Effector CD4-positive, alpha-beta T cell (primary cell): ENCODE measurements around the gene OSBPL5.
A peak's percentile ranks its signal among the peaks of the same experiment; 100 is the strongest.
"Not testable (repeated sequence)": the region's sequence is repeated elsewhere in the genome, so short reads cannot be mapped to it uniquely, and the experiment has no call there.

Experiments
- DNase-seq: peaks from one replicate; pipeline ENCODE4 v3.0.0-alpha.2; 2020

The OSBPL5 gene

DNA sequence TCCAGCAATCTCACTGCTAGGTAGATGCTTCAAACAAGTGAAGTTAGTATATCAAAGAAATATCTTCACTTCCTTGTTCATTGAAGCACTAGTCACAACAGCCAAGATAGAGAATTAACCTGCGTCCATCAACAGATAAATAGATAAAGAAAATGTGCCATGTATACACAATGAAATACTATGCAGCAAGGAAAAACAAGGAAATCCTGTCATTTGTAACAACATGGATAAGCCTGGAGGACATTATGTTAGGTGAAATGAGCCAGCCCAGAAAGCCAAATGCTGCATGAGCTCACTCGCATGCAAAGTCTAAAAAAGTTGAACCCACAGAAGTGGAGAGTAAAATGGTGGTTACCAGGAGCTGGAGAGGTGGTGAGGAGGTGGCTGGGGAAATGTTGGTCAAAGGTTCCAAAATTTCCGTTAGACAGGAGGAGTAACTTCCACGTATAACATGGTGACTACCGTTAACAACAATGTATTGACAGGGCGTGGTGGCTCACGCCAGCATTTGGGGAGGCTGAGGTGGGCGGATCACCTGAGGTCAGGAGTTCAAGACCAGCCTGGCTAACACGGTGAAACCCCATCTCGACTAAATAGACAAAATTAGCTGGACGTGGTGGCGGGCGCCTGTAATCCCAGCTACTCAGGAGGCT is 84.3 kb downstream of the OSBPL5 start:
- no peak for DNase-seq

DNA sequence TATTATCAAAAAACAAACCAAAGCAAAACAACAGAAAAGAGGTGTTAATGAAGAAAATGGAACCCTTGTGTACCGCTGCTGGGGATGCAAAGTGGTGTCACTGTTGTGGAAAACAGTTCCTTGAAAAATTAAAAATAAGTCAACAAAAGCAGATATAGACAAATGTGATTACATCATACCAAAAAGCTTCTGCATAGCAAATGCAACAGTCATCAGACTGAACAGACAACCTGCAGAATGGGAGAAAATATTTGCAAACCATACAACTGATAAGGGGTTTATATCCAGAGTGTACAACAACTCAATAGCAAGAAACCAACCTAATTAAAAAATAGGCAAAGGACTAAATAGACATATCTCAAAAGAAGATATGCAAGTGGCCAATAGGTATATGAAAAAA is 85.0 kb downstream of the OSBPL5 start:
- no peak for DNase-seq

DNA sequence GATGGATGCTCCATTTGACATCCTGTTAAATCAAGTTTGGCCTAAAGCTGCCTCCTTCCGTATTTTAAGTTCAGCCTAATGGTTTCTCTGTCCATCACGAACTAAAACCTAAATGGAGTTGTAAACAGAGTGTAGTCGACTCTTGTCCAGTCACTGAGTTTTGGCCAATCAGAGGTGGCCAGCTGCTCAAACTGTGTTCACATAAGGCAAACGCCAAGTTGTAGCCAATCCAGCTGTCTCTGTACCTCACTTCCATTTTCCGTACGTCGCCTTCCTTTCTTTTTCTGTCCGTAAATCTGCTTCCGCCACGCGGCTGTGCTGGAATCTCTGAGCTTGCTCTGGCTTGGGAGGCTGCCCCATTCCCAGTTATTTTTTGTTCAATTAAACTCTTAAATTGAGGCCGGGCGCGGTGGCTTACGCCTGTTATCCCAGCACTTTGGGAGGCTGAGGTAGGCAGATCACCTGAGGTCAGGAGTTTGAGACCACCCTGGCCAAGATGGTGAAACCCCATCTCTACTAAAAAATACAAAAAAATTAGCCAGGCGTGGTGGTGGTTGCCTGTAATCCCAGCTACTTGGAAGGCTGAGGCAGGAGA is 87.2 kb downstream of the OSBPL5 start:
- no peak for DNase-seq

DNA sequence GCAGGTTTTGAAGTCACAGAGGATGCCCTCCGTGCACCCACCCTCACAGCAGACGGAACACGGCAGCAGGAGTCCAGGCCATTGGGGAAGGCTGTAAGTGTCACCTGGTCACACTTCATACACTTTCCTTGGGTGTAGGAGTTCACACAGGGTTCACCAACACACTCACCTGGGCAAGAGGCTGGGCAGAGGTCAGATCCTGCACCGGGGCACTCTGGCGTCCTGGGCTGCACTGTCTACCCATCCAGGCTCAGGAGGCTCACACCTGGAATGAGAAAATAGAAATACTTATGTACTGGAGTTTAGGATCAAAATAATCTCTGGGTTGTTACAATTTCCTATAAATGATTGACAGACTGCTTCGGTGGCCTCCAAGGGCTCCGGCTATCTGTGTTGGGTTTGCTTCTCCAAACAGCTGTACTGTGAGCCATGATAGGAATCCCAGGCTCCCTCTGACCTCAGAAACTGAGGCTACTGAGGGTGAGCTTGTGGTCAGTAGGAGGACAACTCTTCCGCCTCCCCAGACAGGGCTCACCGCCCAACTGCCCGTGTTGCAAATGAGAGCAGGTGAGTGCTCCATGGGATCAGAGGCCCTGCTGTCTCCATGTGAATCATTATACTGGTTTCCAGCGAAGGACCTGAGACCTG is 87.8 kb downstream of the OSBPL5 start:
- no peak for DNase-seq

DNA sequence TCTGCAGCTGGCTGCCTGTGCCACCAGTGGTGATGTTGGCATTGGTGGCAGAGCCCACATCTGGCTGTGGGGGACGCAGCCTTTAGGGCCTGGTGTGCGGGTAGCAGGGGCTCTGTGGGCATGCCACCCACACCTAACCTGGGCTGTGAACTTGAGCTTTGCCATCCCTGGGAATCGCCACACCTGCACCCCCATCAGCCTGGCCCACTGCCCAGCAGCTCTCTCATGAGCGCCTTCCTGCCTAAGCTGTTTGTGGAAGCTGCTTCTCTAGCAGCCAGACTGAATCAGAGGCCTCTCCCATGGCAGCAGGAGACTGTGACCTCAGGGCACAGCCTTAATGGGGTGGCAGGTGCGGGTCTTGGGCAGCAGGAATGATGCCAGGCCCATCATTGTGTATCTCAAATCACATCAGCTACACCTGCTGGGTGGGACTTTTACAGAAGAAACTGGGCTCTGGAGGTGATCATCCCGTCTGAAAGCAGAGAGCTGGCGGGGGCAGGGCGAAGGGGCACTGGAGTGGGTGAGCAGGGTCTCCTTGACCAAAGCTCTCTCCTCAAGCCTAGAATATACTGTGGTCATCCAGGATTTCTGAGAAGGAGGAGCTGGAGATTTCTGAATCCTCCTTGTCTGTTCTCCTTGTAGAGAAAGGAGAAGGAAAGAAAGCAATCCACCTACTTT is 90.1 kb downstream of the OSBPL5 start:
- DNase-seq = no peak

DNA sequence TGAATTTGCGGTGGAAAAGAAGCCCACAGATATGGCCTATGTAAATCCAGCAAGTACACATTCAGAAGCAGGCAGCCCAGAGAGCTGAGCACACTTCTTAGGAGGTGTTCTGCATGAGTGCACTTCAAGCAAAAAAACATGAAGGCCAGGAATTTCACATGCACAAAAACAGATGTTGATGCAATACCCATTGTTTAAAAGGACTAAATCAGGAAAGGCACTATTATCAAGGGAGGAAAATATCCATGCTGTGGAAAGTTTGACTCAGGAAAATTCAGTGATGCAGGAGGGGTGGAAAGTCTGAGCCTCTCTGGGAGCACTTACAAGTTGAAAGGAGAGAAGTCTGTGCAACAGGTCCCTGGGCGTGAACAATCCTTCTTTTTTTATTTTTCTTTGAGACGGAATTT is 92.1 kb downstream of the OSBPL5 start:
- no peak for DNase-seq

DNA sequence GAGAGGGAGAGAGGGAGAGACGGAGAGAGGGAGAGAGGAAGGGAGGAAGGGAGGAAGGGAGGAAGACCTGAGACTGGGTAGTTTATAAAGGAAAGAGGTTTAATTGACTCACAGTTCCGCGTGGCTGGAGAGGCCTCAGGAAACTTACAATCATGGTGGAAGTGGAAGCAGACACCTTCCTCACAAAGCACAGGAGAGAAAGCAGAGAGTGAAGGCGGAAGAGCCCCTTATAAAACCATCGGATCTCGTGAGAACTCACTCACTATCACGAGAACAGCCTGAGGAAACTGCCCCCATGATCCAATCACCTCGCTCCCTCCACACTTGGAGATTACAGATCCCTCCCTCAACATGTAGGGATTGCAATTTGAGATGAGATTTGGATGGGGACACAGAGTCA is 95.7 kb downstream of the OSBPL5 start:
- DNase-seq = no peak

DNA sequence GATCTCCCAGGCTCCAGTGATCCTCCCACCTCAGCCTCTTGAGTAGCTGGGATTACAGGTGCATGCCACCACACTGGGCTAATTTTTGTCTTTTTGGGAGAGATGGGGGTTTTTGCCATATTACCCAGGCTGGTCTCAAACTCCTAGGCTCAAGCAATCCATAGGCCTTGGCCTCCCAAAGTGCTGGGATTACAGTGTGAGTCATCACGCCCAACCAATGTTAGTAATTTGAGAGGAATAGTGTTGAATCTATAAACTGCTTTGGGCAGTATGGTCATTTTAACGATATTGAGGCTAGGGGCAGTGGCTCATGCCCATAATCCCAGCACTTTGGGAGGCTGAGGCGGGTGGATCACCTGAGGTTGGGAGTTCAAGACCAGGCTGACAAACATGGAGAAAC is 98.8 kb downstream of the OSBPL5 start:
- not testable (repeated sequence) for DNase-seq

DNA sequence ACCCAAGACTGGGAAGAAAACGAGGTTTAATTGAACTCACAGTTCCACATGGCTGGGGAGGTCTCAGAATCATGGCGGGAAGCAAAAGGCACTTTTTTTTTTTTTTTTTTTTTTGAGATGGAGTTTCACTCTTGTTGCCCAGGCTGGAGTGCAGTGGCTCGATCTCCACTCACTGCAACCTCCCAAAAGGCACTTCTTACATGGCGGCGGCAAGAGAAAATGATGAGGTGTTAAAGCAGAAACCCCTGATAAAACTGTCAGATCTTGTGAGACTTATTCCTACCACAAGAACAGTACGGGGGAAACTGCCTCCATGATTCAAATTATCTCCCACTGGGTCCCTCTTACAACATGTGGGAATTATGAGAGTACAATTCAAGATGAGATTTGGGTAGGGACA is 100.4 kb downstream of the OSBPL5 start:
- DNase-seq = not testable (repeated sequence)

DNA sequence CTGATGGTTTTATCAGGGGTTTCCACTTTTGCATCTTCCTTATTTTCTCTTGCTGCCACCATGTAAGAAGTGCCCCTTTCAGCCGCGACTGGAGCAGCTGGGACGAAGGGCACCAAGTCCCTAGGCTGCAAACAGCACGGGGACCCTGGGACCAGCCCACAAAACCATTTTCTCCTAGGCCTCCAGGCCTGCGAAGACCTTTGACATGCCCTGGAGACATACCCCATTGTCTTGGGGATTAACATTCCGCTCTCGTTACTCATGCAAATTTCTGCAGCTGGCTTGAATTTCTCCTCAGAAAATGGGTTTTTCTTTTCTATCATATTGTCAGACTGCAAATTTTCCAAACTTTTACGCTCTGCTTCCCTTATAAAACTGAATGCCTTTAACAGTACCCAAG is 101.2 kb downstream of the OSBPL5 start:
- DNase-seq = not testable (repeated sequence)

DNA sequence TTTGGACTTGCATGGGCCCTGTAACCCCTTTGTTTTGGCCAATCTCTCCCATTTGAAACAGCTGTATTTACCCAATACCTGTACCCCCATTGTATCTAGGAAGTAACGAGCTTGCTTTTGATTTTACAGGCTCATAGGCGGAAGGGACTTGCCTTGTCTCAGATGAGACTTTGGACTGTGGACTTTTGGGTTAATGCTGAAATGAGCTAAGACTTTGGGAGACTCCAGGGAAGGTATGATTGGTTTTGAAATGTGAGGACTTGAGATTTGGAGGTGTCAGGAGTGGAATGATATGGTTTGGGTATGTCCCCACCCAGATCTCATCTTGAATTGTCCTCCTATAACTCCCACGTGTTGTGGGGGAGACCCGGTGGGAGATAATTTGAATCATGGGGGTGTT is 101.7 kb downstream of the OSBPL5 start:
- DNase-seq = not testable (repeated sequence)

DNA sequence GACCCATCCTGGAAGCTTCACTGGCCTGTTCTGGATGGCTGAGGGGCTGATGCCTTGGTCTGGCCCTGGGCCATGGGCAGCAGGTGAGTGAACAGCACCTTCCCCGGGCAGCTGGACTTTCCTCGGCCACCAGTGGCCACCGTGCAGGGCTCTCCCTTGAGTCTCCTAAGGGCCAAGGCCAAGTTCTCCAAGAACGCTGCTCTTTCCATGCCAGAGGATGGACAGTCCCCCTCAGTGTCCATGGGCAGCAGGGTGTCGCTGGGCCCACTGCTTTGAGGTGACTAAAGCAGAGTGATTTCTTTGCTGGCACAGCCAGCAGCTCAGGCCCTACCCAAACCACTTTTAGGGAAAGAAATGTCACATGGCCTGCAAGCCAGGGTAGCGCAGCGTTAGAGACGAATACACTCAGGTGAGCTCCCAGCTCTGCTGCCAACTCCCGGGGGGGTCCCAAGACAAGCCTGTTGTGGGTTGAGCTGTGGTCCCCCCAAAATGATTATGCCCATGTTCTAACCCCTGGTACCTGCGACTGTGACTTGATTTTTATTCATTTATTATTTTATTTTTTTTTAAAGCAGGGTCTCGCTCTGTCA is 104.6 kb downstream of the OSBPL5 start:
- DNase-seq = no peak

DNA sequence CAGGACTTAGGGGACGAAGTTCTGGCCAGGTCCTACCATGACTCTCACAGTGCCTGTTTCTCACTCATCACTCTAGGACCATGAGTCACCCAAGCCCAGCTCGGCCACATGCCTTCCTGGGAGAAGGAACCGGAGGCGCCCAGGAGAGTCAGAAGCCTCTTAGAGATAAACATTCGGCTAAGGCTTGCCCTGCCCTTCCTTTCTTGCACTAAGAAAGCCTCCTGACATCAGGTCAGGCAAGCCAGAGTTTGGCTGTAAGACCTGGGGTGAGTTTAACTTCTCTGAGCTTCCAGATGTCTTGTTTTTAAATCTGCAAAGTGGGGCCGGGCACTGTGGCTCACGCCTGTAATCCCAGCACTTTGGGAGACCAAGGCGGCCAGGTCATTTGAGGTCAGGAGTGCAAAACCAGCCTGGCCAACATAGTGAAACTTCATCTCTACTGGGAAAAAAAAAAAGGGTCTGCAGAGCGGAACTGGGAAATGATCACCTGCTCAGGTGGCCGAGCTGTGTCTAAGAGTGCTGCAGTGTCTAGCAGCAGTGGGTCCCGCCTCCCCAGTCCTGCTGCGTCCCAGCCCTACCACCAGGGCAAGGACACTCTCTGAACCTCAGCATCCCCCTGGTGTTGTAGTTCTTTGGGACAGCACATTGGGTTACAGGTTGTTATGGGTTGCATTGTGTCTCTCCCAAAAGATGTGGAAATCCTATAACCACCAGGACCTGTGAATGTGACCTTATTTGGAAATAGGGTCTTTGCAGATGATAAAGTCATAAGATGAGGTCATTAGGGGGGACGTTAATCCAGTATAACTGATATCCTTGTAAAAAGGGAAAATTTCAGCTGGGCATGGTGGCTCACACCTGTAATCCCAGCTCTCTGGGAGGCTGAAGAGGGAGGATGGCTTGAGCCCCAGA is 106.1 kb downstream of the OSBPL5 start:
- DNase-seq = no peak

DNA sequence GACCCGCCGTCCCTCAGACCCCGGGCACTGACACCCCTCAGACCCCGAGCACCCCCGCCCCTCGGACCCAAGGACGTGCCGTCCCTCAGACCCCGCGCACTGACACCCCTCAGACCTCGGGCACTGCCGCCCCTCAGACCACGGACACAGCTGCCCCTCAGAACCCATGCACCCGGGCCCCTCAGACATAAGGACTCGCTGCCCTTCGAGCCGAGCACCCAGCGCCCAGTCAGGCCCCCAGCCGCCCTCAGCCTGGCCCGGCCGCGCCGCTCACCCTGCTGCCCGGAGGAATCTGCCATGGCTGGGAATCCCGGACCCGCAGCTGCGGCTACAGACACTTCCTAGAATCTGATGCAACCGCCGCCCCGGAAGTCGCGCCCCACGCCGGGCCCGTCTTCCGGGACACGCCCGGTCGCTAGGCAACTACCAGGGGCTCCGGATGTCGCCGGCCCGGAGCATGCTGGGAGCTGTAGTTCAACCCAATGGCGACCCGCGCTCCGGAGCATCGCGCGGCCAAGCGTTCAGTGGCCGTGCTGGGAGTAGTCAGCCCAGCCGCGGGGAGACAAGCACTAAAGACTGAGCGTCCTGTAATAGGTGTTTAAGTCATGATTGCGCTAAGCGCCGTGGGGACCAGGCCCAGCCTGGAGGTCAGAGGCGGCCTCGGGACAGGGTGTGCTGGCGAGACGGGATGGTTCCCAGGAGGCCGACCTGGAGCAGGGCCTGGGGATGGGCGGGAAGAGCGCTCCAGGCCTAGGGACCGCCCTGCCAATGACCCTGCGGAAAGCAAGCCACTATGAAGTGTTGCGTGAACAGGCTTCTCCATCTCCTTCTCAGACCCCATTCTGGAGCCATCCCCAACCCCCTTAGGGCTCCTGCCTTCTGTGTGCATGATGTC is 107.8 kb downstream of the OSBPL5 start, which contains the start of gene CARS1:
TSS of gene CARS1 (minus strand) at position 355 of the 895 bp plus-strand sequence. CDS start at position 299, 56 bp downstream.
- peak; percentile 93 for DNase-seq

DNA sequence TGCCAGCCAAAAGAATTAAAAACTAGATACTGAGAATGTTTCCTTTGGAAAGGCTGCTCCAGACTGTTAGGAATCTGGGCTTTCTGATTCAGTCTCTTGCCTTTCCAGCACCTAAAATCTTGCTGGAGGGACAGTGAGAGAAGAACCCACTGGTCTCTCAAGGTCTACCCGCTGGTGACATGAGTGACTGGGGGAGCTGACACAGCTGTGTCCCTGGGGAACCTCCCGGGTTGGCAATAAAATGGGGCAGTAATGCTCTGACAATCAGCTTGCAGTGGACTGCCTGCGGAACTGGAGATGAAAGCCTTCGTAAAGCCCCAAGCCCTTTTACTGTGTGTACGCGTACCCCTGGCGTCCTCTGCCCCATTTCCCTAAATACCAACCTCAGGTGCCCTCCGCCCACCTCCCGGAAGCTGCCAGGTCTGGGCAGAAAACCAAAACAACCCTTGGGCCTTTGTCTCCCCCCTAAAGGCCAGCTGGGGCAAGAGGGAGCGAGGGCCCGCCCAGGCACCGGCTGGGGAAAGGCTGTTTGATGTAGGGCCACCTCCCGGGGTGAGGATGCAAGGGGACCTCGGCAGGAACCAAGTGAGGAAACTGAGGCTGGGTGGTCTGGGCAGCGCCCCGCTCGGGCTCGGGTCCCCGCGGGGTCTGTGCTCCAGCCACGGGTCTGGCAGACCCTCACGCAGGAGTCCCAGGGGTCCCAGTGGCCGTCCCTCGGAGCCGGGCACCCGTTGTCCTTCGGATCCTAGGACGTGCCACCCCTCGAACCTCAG is 108.6 kb downstream of the OSBPL5 start:
- peak; percentile 6 for DNase-seq

DNA sequence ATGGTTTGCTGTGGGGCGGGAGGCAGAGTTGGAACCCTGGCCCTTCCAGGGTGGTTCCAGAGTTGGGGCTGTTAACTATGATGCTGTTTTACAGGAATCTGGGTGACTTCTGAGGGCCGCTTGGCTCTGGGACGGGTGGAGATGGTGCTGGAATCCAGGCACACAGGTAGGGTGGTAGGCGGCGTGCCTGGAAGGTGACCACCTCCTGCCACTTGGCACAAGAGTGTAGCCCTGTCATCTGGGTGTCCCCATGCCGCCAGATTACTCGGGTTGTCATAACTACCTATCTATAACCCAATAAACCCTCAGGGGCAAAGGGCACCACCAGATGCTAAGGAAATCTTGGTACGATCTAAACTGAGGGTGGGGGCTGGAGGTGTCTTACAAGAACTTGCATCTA is 109.2 kb downstream of the OSBPL5 start:
- no peak for DNase-seq

DNA sequence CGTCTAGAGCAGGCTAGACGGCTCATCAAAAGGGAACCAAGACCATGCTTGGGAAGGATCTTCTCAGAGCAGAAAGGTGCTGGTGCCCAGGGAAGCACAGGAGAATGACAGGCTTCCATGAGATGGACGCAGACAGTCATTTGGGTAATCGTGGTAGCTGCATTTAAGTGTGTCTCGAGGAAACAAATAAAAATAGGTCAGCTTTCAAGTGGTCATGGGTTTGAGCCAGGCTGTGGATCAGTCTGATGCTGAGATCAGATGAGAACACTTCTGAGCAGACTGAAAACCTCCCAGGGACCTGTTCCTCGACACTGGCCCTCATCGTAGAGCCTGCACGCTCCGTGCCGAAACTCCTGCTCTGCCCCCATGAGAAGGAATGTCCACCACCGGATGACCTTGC is 112.5 kb downstream of the OSBPL5 start:
- DNase-seq = no peak

DNA sequence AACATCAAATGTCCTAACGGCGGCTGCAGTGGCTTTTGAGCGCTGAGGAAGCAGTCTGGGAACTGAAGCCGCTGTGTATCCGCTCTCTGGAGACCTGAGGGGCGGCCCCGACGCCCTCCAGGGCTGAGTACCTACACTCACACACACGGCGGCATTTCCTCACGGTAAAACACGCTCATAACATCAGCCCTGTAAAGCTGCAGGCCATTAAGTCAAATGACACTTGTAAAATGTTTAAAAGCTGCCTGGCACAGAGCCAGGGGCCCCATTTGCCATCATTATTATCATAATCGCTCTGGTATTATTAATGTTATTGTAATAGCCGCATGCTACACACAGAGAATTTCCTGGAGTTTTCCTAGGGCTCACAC is 113.0 kb downstream of the OSBPL5 start:
- DNase-seq = no peak

DNA sequence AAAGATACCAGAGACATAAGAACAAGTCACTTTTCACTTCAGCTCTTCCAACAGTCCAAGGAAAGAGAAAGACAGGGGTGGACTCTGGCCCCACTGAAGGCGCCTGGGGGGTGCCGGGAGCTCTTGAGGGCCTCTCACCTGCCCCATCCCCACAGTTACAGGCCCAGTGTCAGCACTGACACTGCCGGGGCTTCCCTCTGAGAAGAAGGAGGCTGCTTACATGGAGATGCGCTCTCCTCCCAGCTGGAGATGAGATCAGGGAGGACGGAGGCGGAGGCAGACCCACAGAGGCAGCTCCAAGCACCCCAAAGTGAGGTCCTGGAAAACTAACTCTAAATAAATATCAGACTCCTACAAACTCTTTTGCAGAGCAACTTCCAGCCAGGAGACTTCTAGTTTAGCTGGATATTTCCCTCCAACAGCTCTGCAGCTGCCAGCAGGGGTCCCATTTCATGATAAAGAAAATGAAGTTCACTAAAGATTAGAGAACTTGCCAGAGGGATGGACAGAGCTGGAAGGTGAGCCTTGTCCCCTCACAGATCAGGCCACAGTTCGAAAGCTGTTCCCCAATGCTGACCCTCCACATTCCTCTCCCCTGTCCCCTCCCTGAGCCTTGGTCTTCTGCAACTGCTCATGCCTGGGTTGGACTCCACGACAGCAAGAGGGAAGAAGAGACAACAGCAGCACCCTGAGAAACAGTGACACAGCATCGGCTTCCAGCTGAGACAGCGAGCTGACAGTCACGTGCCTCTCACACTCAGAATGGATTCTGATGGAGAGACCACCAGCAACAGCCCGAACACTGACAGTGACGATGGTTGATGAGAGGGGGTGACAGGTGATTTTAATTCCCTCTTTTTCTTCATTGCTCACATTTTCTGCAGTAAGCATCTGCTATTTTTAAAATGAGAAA is 113.7 kb downstream of the OSBPL5 start:
- DNase-seq = no peak
